Right lobe of liver (tissue), 6 donors: ENCODE measurements around the gene MYO3B. TPM values are rescaled to one million over a fixed set of nuclear protein-coding genes. Genes with fewer than 3 reads are reported as not detected.

Source experiments
- ATAC-seq, 4 donors: fragments of 200-7000 bp; cut with Tn5 transposase; one replicate each; pipeline ENCODE4 v1.9.1; 2020; ENCODE audit warnings: mild to moderate bottlenecking in 4 of 4, moderate library complexity in 4 of 4
- DNase-seq, 3 donors: peaks; one replicate each; pipeline ENCODE4 v3.0.0-alpha.2; 2020
- H3K27ac ChIP-seq, 3 donors: fragments of 200-600 bp; one replicate each; pipeline ENCODE4 v1.8.0; 2022
- H3K27me3 ChIP-seq, 2 donors: fragments of 200-600 bp; one replicate each; pipeline ENCODE4 v1.8.0; 2022
- H3K36me3 ChIP-seq, 4 donors: fragments of 200-600 bp; sonication (generic) in 1 of 4; one replicate each; pipeline versions ENCODE4 v1.5.1 to v1.8.0; 2017 to 2022; ENCODE audit warnings: control low read depth in 1 of 4
- H3K4me1 ChIP-seq, 4 donors: fragments of 200-600 bp; sonication (generic) in 1 of 4; one replicate each; pipeline versions ENCODE4 v1.5.1 to v1.8.0; 2017 to 2022; ENCODE audit warnings: control low read depth in 1 of 4
- H3K4me3 ChIP-seq, 3 donors: fragments of 200-600 bp; one replicate each; pipeline ENCODE4 v1.8.0; 2022
- H3K9me3 ChIP-seq, 4 donors: fragments of 200-600 bp; sonication (generic) in 1 of 4; one replicate each; pipeline versions ENCODE4 v1.5.1 to v1.8.0; 2017 to 2022; ENCODE audit warnings: control low read depth in 1 of 4
- CTCF ChIP-seq, 4 donors: fragments of 200-600 bp in 3 of 4; fragments of 450-650 bp in 1 of 4; IDR thresholded peaks; one replicate each; pipeline versions ENCODE4 v1.5.1 to v1.8.0; 2016 to 2022; ENCODE audit warnings: antibody characterized with exemption in 4 of 4, mild to moderate bottlenecking in 2 of 4
- POLR2A ChIP-seq: fragments of 450-650 bp; IDR thresholded peaks from one replicate; pipeline ENCODE4 v1.6.1; 2017; ENCODE audit warnings: antibody characterized with exemption, mild to moderate bottlenecking
- WGBS: methylation state at CpG from one replicate; pipeline ENCODE4 v1.1.6; 2018; ENCODE audit warnings: low coverage, low lambda C conversion rate; ENCODE audit not compliant: insufficient coverage; ENCODE audit errors: missing lambda C conversion rate; 5-methylcytosine and 5-hydroxymethylcytosine counted together
- intact Hi-C, 2 donors: fragments of 100-400 bp; cut with DNase I; formaldehyde crosslinking; loops; one replicate each; pipeline versions ENCODE4 v1.11.2 to v1.14.1; 2022
- total RNA-seq, 6 experiments: library from RNA; depleted of rRNA in 2 of 6; stranded (reverse); fragments of >200 nt in 2 of 6; fragmentation: NEBNext Ultra II Directional in 3 of 6; extraction: Animal tissue kit (Norgen Biotek cat#: 25700) in 3 of 6; gene quantifications; one replicate each; pipeline versions ENCODE4 v1.1.0 to v1.2.4, GENCODE V29; 2016 to 2023
- donor health status: DM: no; HTN: yes; CAD: no.
- donor health status: DM: no; HTN: no; CAD: no.
- donor health status: DM: no; HTN: no; CAD: no.
- donor health status: DM: no; HTN: yes; CAD: no.
- donor health status: DM: no; HTN: yes; CAD: no.

Gene MYO3B
- total RNA-seq, 6 experiments from 2014 or later = 0.18 to 0.25 TPM; not detected in 4

GRCh38 chr2:170229744-170230143, 51.8 kb downstream of the MYO3B start:
- no peak for ATAC-seq

DNA sequence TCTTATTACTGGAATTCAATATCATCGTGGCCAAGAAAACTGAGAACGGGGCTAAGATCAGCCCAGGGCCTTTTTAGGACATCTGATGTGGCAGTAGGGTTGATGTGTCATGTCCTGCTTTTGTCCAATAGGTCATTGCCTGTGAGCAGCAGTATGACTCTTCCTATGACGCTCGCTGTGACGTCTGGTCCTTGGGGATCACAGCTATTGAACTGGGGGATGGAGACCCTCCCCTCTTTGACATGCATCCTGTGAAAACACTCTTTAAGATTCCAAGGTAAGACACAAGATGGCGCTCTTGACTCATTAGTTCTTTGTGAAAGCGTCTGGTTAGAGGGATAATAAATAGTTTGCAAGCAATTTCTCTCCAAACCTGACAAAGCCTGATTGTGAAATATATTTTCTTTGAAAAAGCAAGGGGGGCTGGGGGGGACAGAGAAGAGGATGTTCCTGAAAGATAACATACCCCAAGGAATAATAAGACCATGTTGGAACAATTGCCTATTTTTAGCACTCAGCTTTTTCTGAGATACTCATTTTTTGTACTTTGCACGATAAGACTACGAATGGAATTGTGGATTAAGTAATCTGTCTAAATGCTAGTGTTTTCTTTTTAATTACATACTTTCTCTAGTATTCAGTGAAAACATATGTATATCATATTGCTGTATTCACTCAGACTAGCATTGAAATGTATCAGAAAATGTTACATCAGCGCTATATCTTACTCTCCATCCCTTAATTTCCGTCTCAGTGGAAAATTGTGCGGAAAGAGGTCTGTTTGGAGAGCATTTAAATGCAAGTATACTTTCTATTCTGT, 58.1 kb downstream of the MYO3B start:
- ATAC-seq = peak in 3 of 4 donors; percentile 31 to 62 (median 58)
- TF ChIP-seq CTCF (IDR thresholded peaks at IDR 0.05) = peak; percentile 14 to 49 (median 24)
- no peak for TF ChIP-seq POLR2A
- H3K4me3 ChIP-seq = no peak overlapping the region
- WGBS = 44% methylated on average over 12 of the region's 12 CpGs
- H3K27ac ChIP-seq = no peak overlapping the region
- no peaks in the 10 kb centered on the region for H3K27me3 ChIP-seq
- H3K36me3 ChIP-seq = no peaks in the 10 kb centered on the region
- H3K4me1 ChIP-seq = no peaks in the 10 kb centered on the region
- intact Hi-C loops = no loop called here
- no peak for DNase-seq
- H3K9me3 ChIP-seq = no peaks in the 10 kb centered on the region

More at GRCh38 chr2:170229744-170230143, 51.8 kb downstream of the MYO3B start:
- no peak overlapping the region for H3K27ac ChIP-seq
- no peak for TF ChIP-seq CTCF (IDR thresholded peaks at IDR 0.05)
- TF ChIP-seq POLR2A = no peak
- no peak for DNase-seq
- no peaks in the 10 kb centered on the region for H3K9me3 ChIP-seq
- no peaks in the 10 kb centered on the region for H3K4me1 ChIP-seq
- H3K36me3 ChIP-seq = no peaks in the 10 kb centered on the region
- H3K4me3 ChIP-seq = no peak overlapping the region
- intact Hi-C loops = no loop called here
- H3K27me3 ChIP-seq = no peaks in the 10 kb centered on the region
- 58% methylated on average over 2 of the region's 2 CpGs for WGBS

GRCh38 chr2:170236680-170237047, 58.7 kb downstream of the MYO3B start:
- H3K4me1 ChIP-seq = no peaks in the 10 kb centered on the region
- DNase-seq = no peak
- no CpG with 5 or more reads among the region's 2 CpGs for WGBS
- TF ChIP-seq POLR2A = no peak
- TF ChIP-seq CTCF (IDR thresholded peaks at IDR 0.05) = no peak
- H3K27ac ChIP-seq = no peak overlapping the region
- intact Hi-C loops = no loop called here
- no peak overlapping the region for H3K4me3 ChIP-seq
- no peaks in the 10 kb centered on the region for H3K9me3 ChIP-seq
- no peaks in the 10 kb centered on the region for H3K36me3 ChIP-seq
- H3K27me3 ChIP-seq = no peaks in the 10 kb centered on the region
- no peak for ATAC-seq

- Histone ChIP-seq H3K9me3 (no peaks in the 10 kb centered on the region), H3K36me3 (no peaks in the 10 kb centered on the region), H3K27me3 (no peaks in the 10 kb centered on the region), H3K4me3 (no peak overlapping the region), H3K27ac (no peak overlapping the region), H3K4me1 (no peaks in the 10 kb centered on the region)
- 18% methylated on average over 4 of the region's 4 CpGs for WGBS
- intact Hi-C loops = no loop called here
- DNase-seq (no peak), ATAC-seq (no peak)
- TF ChIP-seq POLR2A = no peak
- TF ChIP-seq CTCF (IDR thresholded peaks at IDR 0.05) = no peak
Measured at GRCh38 chr2:170237572-170238120, 59.7 kb downstream of the MYO3B start.
